PC-9 (cell line): ENCODE measurements around the gene PCLAF. TPM values are rescaled to one million over a fixed set of nuclear protein-coding genes. Genes with fewer than 3 reads are reported as not detected.
"Not testable (repeated sequence)": the region's sequence is repeated elsewhere in the genome, so short reads cannot be mapped to it uniquely, and the experiment has no call there.

ENCODE experiments used
- BruUV-seq: library from RNA; stranded (reverse); fragments of 400-500 nt; replicated peaks from 2 replicates; lab custom pipeline; 2021; lab: Mats Ljungman, UMichigan
- CTCF ChIA-PET: fragments of 300-600 bp; sonication (Branson Sonifier 250); formaldehyde crosslinking; loops from one replicate; lab custom pipeline; 2022; ENCODE audit warnings: antibody characterized with exemption; lab: Charles Lee
- POLR2A ChIA-PET: fragments of 300-600 bp; sonication (Branson Sonifier 250); formaldehyde crosslinking; loops from one replicate; lab custom pipeline; 2022; ENCODE audit warnings: antibody characterized with exemption; ENCODE audit not compliant: unreplicated experiment; lab: Charles Lee
- DNase-seq, 2 experiments: peaks; one replicate each; pipeline versions ENCODE4 v3.0.0 to v3.0.0-alpha.2; 2015 to 2022; ENCODE audit warnings: mixed read lengths in 1 of 2
- H2AFZ ChIP-seq: fragments of 200-600 bp; sonication (generic); 2 replicates; pipeline ENCODE4 v1.8.1; 2017; ENCODE audit warnings: antibody characterized with exemption
- H3F3A ChIP-seq: fragments of 200-600 bp; sonication (generic); 2 replicates; pipeline ENCODE4 v1.8.1; 2017; ENCODE audit warnings: antibody characterized with exemption, mild to moderate bottlenecking, low read depth; ENCODE audit not compliant: insufficient read depth
- H3K27ac ChIP-seq: fragments of 200-600 bp; sonication (generic); 2 replicates; pipeline ENCODE4 v1.6.1; 2016; ENCODE audit warnings: mixed run types
- H3K27me3 ChIP-seq: fragments of 200-600 bp; sonication (generic); 2 replicates; pipeline ENCODE4 v1.6.1; 2016; ENCODE audit warnings: low read depth, mixed run types; ENCODE audit not compliant: insufficient read depth
- H3K36me3 ChIP-seq: fragments of 200-600 bp; sonication (generic); 2 replicates; pipeline ENCODE4 v1.6.1; 2016; ENCODE audit warnings: low read depth, mixed run types
- H3K4me1 ChIP-seq: fragments of 200-600 bp; sonication (generic); replicated peaks from 2 replicates; pipeline ENCODE4 v1.6.1; 2016; ENCODE audit warnings: mixed run types; ENCODE audit not compliant: insufficient read depth
- H3K4me2 ChIP-seq: fragments of 200-600 bp; sonication (generic); 2 replicates; pipeline ENCODE4 v1.6.1; 2017; ENCODE audit warnings: mixed run types
- H3K4me3 ChIP-seq: fragments of 200-600 bp; sonication (generic); 2 replicates; pipeline ENCODE4 v1.6.1; 2016; ENCODE audit warnings: mixed run types
- H3K79me2 ChIP-seq: fragments of 200-600 bp; sonication (generic); 2 replicates; pipeline ENCODE4 v1.6.1; 2017; ENCODE audit warnings: low read depth, mixed run types
- H3K9me2 ChIP-seq: fragments of 200-600 bp; sonication (generic); 2 replicates; pipeline ENCODE4 v1.8.1; 2017; ENCODE audit warnings: mild to moderate bottlenecking; ENCODE audit not compliant: insufficient read depth
- H3K9me3 ChIP-seq: fragments of 200-600 bp; sonication (generic); 2 replicates; pipeline ENCODE4 v1.8.1; 2016; ENCODE audit warnings: low read depth; ENCODE audit not compliant: insufficient read depth
- H4K20me1 ChIP-seq: fragments of 200-600 bp; sonication (generic); 2 replicates; pipeline ENCODE4 v1.8.1; 2017; ENCODE audit not compliant: insufficient read depth
- CTCF ChIP-seq: fragments of 200-600 bp; sonication (generic); conservative IDR thresholded peaks from 2 replicates; pipeline ENCODE4 v1.6.1; 2017; ENCODE audit warnings: mixed run types, antibody characterized with exemption, mild to moderate bottlenecking, moderate library complexity
- EZH2 ChIP-seq: fragments of 200-600 bp; sonication (generic); IDR thresholded peaks from 2 replicates; pipeline ENCODE4 v1.8.0; 2017; ENCODE audit warnings: antibody characterized with exemption, low read depth
- intact Hi-C: fragments of 100-400 bp; cut with micrococcal nuclease; formaldehyde crosslinking; loops from one replicate; pipeline ENCODE4 v1.10.0; 2022; ENCODE audit not compliant: unreplicated experiment
- total RNA-seq: library from RNA; stranded (reverse); gene quantifications from 2 replicates; pipeline ENCODE4 v1.2.3, GENCODE V29; 2021

Gene PCLAF
- total RNA-seq, 1 experiment from 2014 or later = 70.4 TPM

DNA sequence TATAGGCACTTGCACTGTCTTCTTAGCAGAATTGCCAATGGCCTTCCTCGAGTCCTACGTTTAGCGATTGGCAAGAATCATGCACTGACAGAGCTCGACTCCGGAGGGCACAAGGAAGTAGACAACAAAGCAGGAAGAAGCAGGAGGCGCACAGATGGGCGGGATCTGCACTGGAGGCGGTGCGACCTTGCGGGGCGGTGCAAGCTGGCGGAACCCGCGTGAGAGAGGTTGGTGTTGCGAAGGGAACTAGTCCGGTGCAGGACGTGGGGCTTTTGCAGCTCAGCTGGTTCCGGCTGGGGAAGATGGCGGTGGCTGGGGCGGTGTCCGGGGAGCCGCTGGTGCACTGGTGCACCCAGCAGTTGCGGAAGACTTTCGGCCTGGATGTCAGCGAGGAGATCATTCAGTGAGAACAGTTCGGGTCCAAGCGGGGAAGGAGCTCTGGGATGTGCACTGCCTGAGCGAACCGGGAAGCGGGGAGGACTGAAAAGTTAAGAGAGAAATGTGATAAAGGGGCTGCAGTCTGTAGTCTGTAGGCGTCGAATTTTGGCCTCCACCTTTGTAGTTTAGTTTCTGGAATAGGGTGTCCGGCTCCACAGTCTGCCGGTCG lies 6.4 kb upstream of the PCLAF start, which contains the start of gene TRIP4:
TRIP4 (plus strand) TSS at position 275 of the 607 bp plus-strand sequence; CDS start at position 303, 28 bp downstream.
- peak within 1 kb of the TSS; percentile 95 for H3K4me3 ChIP-seq
- peak within 1 kb of the TSS; percentile 98 for H2AFZ ChIP-seq
- H3K4me2 ChIP-seq = peak within 1 kb of the TSS; percentile 74
- peak within 1 kb of the TSS; percentile 74 for H3K27ac ChIP-seq
- no peaks in the 10 kb centered on the region for H3F3A ChIP-seq
- DNase-seq = peak; percentile 89 to 94
- no peaks in the 10 kb centered on the region for H3K9me2 ChIP-seq
- BruUV-seq = no TSS peak
- no peaks in the 10 kb centered on the region for H3K4me1 ChIP-seq
- H3K79me2 ChIP-seq = peaks cover 15% of the 10 kb centered on the region
- no peaks in the 10 kb centered on the region for H3K9me3 ChIP-seq
- ChIA-PET CTCF (interaction anchor here (0.6 kb wide), 1 partner anchor 11 kb away, joined by 11 read pairs; no protein-coding TSS in a partner anchor), POLR2A (interaction anchor here (0.5 to 1.1 kb wide), 7 partner anchors 9 to 822 kb away, joined by 3 to 13 read pairs (median 4); no protein-coding TSS in a partner anchor)
- TF ChIP-seq CTCF = no peak
- TF ChIP-seq EZH2 = no peak
- H4K20me1 ChIP-seq = no peaks in the 10 kb centered on the region
- intact Hi-C loops = loop anchor here (1.0 kb wide), 2 partner anchors 31 to 224 kb away; partner anchors contain the start of genes CSNK1G1 and PPIB
- no peaks in the 10 kb centered on the region for H3K27me3 ChIP-seq
- no peaks in the 10 kb centered on the region for H3K36me3 ChIP-seq

GRCh38 chr15:64386291-64386690 lies 5.0 kb upstream of the PCLAF start:
- no peaks in the 10 kb centered on the region for H3K9me3 ChIP-seq
- H3K4me1 ChIP-seq = no peaks in the 10 kb centered on the region
- H3K4me2 ChIP-seq = no peak overlapping the region
- no peaks in the 10 kb centered on the region for H3K9me2 ChIP-seq
- H2AFZ ChIP-seq = no peak overlapping the region
- H3K36me3 ChIP-seq = no peaks in the 10 kb centered on the region
- CTCF ChIA-PET = no interaction called here
- intact Hi-C loops = no loop called here
- no peak overlapping the region for H3K27ac ChIP-seq
- no peaks in the 10 kb centered on the region for H3K27me3 ChIP-seq
- H3F3A ChIP-seq = no peaks in the 10 kb centered on the region
- DNase-seq = no peak
- no peak for TF ChIP-seq CTCF
- TF ChIP-seq EZH2 = no peak
- no peak overlapping the region for H3K4me3 ChIP-seq
- H4K20me1 ChIP-seq = no peaks in the 10 kb centered on the region
- POLR2A ChIA-PET = no interaction called here
- peaks cover 15% of the 10 kb centered on the region for H3K79me2 ChIP-seq
- BruUV-seq = no TSS peak

DNA sequence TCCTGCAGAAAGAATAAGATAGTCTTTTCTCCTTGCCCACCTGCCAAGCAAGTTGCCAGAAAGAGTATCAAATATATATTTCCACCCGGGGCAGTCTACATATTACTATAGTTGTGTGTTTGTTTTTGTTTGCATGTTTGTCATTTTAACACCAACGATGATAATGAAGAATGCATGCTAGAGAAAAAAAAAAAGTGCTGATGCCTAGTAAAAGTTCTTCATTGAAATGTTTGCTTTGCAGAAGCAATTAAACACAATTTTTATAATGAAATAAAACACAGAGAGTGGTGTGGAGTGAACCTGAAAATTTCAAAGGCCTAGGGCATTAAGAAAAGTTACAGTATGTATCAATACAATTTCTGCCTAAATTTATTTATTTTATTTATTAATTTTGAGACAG lies 2.5 kb upstream of the PCLAF start:
- no peaks in the 10 kb centered on the region for H3F3A ChIP-seq
- no peak overlapping the region for H3K4me3 ChIP-seq
- intact Hi-C loops = no loop called here
- H3K79me2 ChIP-seq = peaks cover 18% of the 10 kb centered on the region
- BruUV-seq = no TSS peak
- H4K20me1 ChIP-seq = no peaks in the 10 kb centered on the region
- H3K27ac ChIP-seq = no peak overlapping the region
- 0 out of 2 replicates have a peak, but pooled peaks cover 6% of the 10 kb centered on the region for H3K4me1 ChIP-seq
- H3K36me3 ChIP-seq = no peaks in the 10 kb centered on the region
- no peaks in the 10 kb centered on the region for H3K27me3 ChIP-seq
- no peak overlapping the region for H2AFZ ChIP-seq
- ChIA-PET POLR2A (no interaction called here), CTCF (no interaction called here)
- DNase-seq = no peak
- no peak for TF ChIP-seq EZH2
- TF ChIP-seq CTCF = no peak
- H3K9me2 ChIP-seq = no peaks in the 10 kb centered on the region
- no peaks in the 10 kb centered on the region for H3K9me3 ChIP-seq
- no peak overlapping the region for H3K4me2 ChIP-seq

DNA sequence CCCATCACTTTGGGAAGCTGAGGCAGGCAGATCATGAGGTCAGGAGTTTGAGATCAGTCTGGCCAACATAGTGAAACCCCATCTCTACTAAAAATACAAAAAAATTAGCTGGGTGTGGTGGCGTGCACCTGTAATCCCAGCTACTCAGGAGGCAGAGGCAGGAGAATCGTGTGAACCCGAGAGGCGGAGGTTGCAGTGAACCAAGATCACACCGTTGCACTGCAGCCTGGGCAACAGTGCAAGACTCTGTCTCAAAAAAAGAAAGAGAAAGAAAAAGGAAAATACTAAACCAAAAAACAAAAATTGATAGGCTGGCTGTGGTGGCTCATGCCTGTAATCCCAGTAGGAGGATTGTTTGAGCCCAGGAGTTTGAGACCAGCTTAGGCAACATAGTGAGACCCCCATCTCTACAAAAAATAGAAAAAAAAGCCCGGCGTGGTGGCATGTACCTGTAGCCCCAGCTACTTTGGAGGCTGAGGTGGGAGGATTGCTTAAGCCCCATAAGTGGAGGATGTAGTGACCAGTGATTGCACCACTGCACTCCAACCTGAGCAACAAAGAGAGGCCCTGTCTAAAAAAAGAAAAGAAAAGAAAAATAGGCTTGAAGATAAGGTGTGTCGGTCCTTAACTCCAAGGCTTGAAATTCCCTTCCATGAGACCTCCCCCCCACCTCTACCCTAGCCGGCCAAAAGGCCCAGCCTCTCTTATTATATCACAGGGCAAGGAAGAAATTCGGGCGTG lies 941 bp downstream of the PCLAF start:
- H4K20me1 ChIP-seq, H3K36me3 ChIP-seq, H3K4me1 ChIP-seq, H3F3A ChIP-seq, intact Hi-C loops, H3K9me3 ChIP-seq, H3K27ac ChIP-seq, H3K9me2 ChIP-seq, DNase-seq, H3K27me3 ChIP-seq, H3K79me2 ChIP-seq: not testable (repeated sequence)
- BruUV-seq = TSS peak; percentile 41
- Histone ChIP-seq H2AFZ (peak overlapping the region; percentile 79), H3K4me3 (peak overlapping the region; percentile 65), H3K4me2 (peak overlapping the region; percentile 86)
- POLR2A ChIA-PET = interaction anchor here (0.5 kb wide), 1 partner anchor 24 kb away, joined by 3 read pairs; the partner anchor contains the start of gene CSNK1G1
- CTCF ChIA-PET = interaction anchor here (0.7 kb wide), 1 partner anchor 265 kb away, joined by 6 read pairs; no protein-coding TSS in a partner anchor
